Activated CD4-positive, alpha-beta T cell treated with anti-CD3 and anti-CD28 coated beads for 4 hours (primary cell): ENCODE data around the gene SCO2.
"Not testable (repeated sequence)": the region's sequence is repeated elsewhere in the genome, so short reads cannot be mapped to it uniquely, and the experiment has no call there.

Experiments used
- DNase-seq, 2 donors: peaks; one replicate each; pipeline ENCODE4 v3.0.0-alpha.2; 2020

Gene SCO2

GRCh38 chr22:50531546-50531961 is 6.2 kb upstream of the SCO2 start:
- peak; percentile 62 to 82 for DNase-seq

- peak; percentile 74 to 86 for DNase-seq
Observed at GRCh38 chr22:50530877-50531545, 5.6 kb upstream of the SCO2 start.

- no peak for DNase-seq
Observed at GRCh38 chr22:50530580-50530876, 5.1 kb upstream of the SCO2 start.

GRCh38 chr22:50529897-50530579 is 4.6 kb upstream of the SCO2 start, which contains the start of gene TYMP:
Gene TYMP (minus strand): TSS chr22:50530012. CDS start chr22:50529709, 303 bp downstream.
- DNase-seq, result peak; percentile 61 to 78

GRCh38 chr22:50529416-50529896 is 4.1 kb upstream of the SCO2 start:
- no peak for DNase-seq

GRCh38 chr22:50528682-50529415 is 3.5 kb upstream of the SCO2 start:
- DNase-seq, result no peak

GRCh38 chr22:50527921-50528681 is 2.7 kb upstream of the SCO2 start:
- no peak for DNase-seq

GRCh38 chr22:50526834-50527801 is 1.7 kb upstream of the SCO2 start:
- peak in 1 of 2 donors; percentile 43 for DNase-seq

- peak; percentile 84 to 88 for DNase-seq
Observed at GRCh38 chr22:50526108-50526833, 873 bp upstream of the SCO2 start.

- no peak for DNase-seq
Observed at GRCh38 chr22:50525858-50526107, 385 bp upstream of the SCO2 start.

GRCh38 chr22:50524676-50525103 is 708 bp downstream of the SCO2 start:
- DNase-seq, result no peak

- DNase-seq, result no peak
Observed at GRCh38 chr22:50523806-50524675, 1.4 kb downstream of the SCO2 start.

GRCh38 chr22:50523458-50523805 is 2.0 kb downstream of the SCO2 start:
- DNase-seq, result no peak

GRCh38 chr22:50522806-50523438 is 2.5 kb downstream of the SCO2 start:
- no peak for DNase-seq

GRCh38 chr22:50522208-50522805 is 3.1 kb downstream of the SCO2 start:
- DNase-seq, result no peak

GRCh38 chr22:50521710-50522109 is 3.7 kb downstream of the SCO2 start:
- no peak for DNase-seq

- DNase-seq, result no peak
Observed at GRCh38 chr22:50520826-50521453, 4.5 kb downstream of the SCO2 start.

GRCh38 chr22:50520184-50520583 is 5.2 kb downstream of the SCO2 start:
- not testable (repeated sequence) for DNase-seq

GRCh38 chr22:50519151-50519550 is 6.2 kb downstream of the SCO2 start:
- no peak for DNase-seq
